HEK293 (cell line): ENCODE measurements around the gene BIN1.
A peak's percentile ranks its signal among the peaks of the same experiment; 100 is the strongest.

Source experiments
- CTCF ChIA-PET: fragments of 350-600 bp; formaldehyde crosslinking; extraction: SDS; loops from one replicate; lab custom pipeline; 2021; ENCODE audit warnings: antibody characterized with exemption; lab: Yijun Ruan, JAX
- POLR2A ChIA-PET: fragments of 300-600 bp; formaldehyde crosslinking; extraction: SDS; loops from one replicate; lab custom pipeline; 2020; ENCODE audit warnings: antibody characterized with exemption, inconsistent platforms; lab: Yijun Ruan, JAX
- H3K27ac ChIP-seq: fragments of 200-500 bp; sonication (Bioruptor generic); 2 replicates; pipeline ENCODE4 v1.5.1; 2014; ENCODE audit warnings: low read depth, low read length, control low read depth, inconsistent platforms; ENCODE audit errors: extremely low read depth
- H3K36me3 ChIP-seq, 2 experiments: fragments of 200-500 bp in 1 of 2; sonication (Bioruptor generic) in 1 of 2; 1 replicate in 1 of 2; 2 replicates in 1 of 2; pipeline ENCODE4 v1.5.1; 2014 to 2017; ENCODE audit warnings: inconsistent platforms in 2 of 2, low read length in 2 of 2; ENCODE audit not compliant: control insufficient read depth in 2 of 2, insufficient read depth in 1 of 2
- H3K4me1 ChIP-seq: fragments of 200-500 bp; sonication (Bioruptor generic); 2 replicates; pipeline ENCODE4 v1.5.1; 2014; ENCODE audit warnings: mild to moderate bottlenecking, low read length, inconsistent platforms; ENCODE audit not compliant: control insufficient read depth, insufficient read depth
- H3K4me3 ChIP-seq: 2 replicates; pipeline ENCODE4 v1.5.1; 2011; ENCODE audit warnings: low read depth, mild to moderate bottlenecking, control low read depth, low read length, moderate library complexity
- H3K9me3 ChIP-seq: fragments of 200-500 bp; sonication (Bioruptor generic); 2 replicates; pipeline ENCODE4 v1.5.1; 2014; ENCODE audit warnings: low read depth, low read length, inconsistent platforms; ENCODE audit not compliant: control insufficient read depth, insufficient read depth
- EGR2 ChIP-seq: fragments of 450-650 bp; formaldehyde crosslinking; IDR thresholded peaks from 2 replicates; pipeline ENCODE4 v1.5.1; 2016; ENCODE audit warnings: low read depth, missing biosample characterization, missing genetic modification characterization
- KLF1 ChIP-seq: fragments of 450-650 bp; formaldehyde crosslinking; IDR thresholded peaks from 2 replicates; pipeline ENCODE4 v1.5.1; 2016; ENCODE audit warnings: missing biosample characterization, missing genetic modification characterization
- TRIM28 ChIP-seq: IDR thresholded peaks from 2 replicates; pipeline ENCODE4 v1.6.1; 2011; ENCODE audit warnings: low read length, control low read depth, borderline replicate concordance
- YY2 ChIP-seq: fragments of 450-650 bp; formaldehyde crosslinking; IDR thresholded peaks from 2 replicates; pipeline ENCODE4 v1.5.1; 2016; ENCODE audit warnings: missing biosample characterization, missing genetic modification characterization
- ZEB2 ChIP-seq: fragments of 450-650 bp; formaldehyde crosslinking; IDR thresholded peaks from 2 replicates; pipeline ENCODE4 v1.5.1; 2016; ENCODE audit warnings: missing biosample characterization, missing genetic modification characterization
- ZFHX2 ChIP-seq: fragments of 450-650 bp; formaldehyde crosslinking; conservative IDR thresholded peaks from 2 replicates; pipeline ENCODE4 v1.5.1; 2016; ENCODE audit warnings: missing biosample characterization, missing genetic modification characterization
- ZFP3 ChIP-seq: fragments of 450-650 bp; formaldehyde crosslinking; IDR thresholded peaks from 2 replicates; pipeline ENCODE4 v1.5.1; 2016; ENCODE audit warnings: low read depth, missing biosample characterization, missing genetic modification characterization
- ZNF138 ChIP-seq: fragments of 450-650 bp; formaldehyde crosslinking; IDR thresholded peaks from 2 replicates; pipeline ENCODE4 v1.5.1; 2016; ENCODE audit warnings: missing biosample characterization, missing genetic modification characterization, borderline replicate concordance
- ZNF148 ChIP-seq: fragments of 450-650 bp; formaldehyde crosslinking; IDR thresholded peaks from 2 replicates; pipeline ENCODE4 v1.5.0; 2017; ENCODE audit warnings: missing biosample characterization, missing genetic modification characterization, borderline replicate concordance
- ZNF157 ChIP-seq: fragments of 450-650 bp; formaldehyde crosslinking; IDR thresholded peaks from 2 replicates; pipeline ENCODE4 v1.5.1; 2016; ENCODE audit warnings: missing biosample characterization, missing genetic modification characterization
- ZNF16 ChIP-seq: fragments of 450-650 bp; formaldehyde crosslinking; IDR thresholded peaks from 2 replicates; pipeline ENCODE4 v1.5.1; 2016; ENCODE audit warnings: low read depth, missing biosample characterization, missing genetic modification characterization
- ZNF391 ChIP-seq: fragments of 450-650 bp; formaldehyde crosslinking; IDR thresholded peaks from 2 replicates; pipeline ENCODE4 v1.5.1; 2016; ENCODE audit warnings: low read depth, missing biosample characterization, missing genetic modification characterization, borderline replicate concordance
- ZNF518A ChIP-seq: fragments of 450-650 bp; formaldehyde crosslinking; conservative IDR thresholded peaks from 2 replicates; pipeline ENCODE4 v1.5.1; 2016; ENCODE audit warnings: low read depth, missing biosample characterization, missing genetic modification characterization
- ZNF529 ChIP-seq: fragments of 450-650 bp; formaldehyde crosslinking; IDR thresholded peaks from 2 replicates; pipeline ENCODE4 v1.5.1; 2017; ENCODE audit warnings: missing genetic modification characterization, missing biosample characterization; ENCODE audit not compliant: insufficient replicate concordance
- ZNF571 ChIP-seq: fragments of 450-650 bp; formaldehyde crosslinking; IDR thresholded peaks from 2 replicates; pipeline ENCODE4 v1.5.0; 2017; ENCODE audit warnings: missing biosample characterization, missing genetic modification characterization
- ZNF701 ChIP-seq: fragments of 450-650 bp; formaldehyde crosslinking; IDR thresholded peaks from 2 replicates; pipeline ENCODE4 v1.5.1; 2016; ENCODE audit warnings: missing biosample characterization, missing genetic modification characterization
- ZNF791 ChIP-seq: fragments of 450-650 bp; formaldehyde crosslinking; IDR thresholded peaks from 2 replicates; pipeline ENCODE4 v1.5.1; 2016; ENCODE audit warnings: missing biosample characterization, missing genetic modification characterization
- ZSCAN23 ChIP-seq: fragments of 450-650 bp; formaldehyde crosslinking; IDR thresholded peaks from 2 replicates; pipeline ENCODE4 v1.5.1; 2016; ENCODE audit warnings: missing biosample characterization, missing genetic modification characterization

BIN1 gene

GRCh38 chr2:127081826-127082633 lies 24.9 kb downstream of the BIN1 start:
- Histone ChIP-seq H3K9me3 (no peaks in the 10 kb centered on the region), H3K27ac (no peak overlapping the region), H3K36me3 (no peaks in the 10 kb centered on the region), H3K4me3 (no peak overlapping the region), H3K4me1 (no peaks in the 10 kb centered on the region)
- CTCF ChIA-PET, result no interaction called here
- no peak for TF ChIP-seq KLF1
- TF ChIP-seq ZNF701 (tag by site-specific recombination), result no peak
- TF ChIP-seq ZSCAN23 (tag by site-specific recombination), result no peak
- TF ChIP-seq ZNF157, result no peak
- no peak for TF ChIP-seq ZNF391
- 0 out of 2 replicates have a peak, but pooled peaks have one; percentile 17 for TF ChIP-seq EGR2 (tag by site-specific recombination)
- TF ChIP-seq ZNF791 (tag by site-specific recombination), result no peak
- peak; percentile 41 for TF ChIP-seq ZFHX2 (tag by site-specific recombination)
- TF ChIP-seq ZNF529 (tag by site-specific recombination), result no peak
- TF ChIP-seq ZNF16 (tag by site-specific recombination), result no peak
- POLR2A ChIA-PET, result no interaction called here

- no peaks in the 10 kb centered on the region for H3K9me3 ChIP-seq
- no peaks in the 10 kb centered on the region for H3K36me3 ChIP-seq
- H3K4me1 ChIP-seq, result no peaks in the 10 kb centered on the region
- ChIA-PET POLR2A (no interaction called here), CTCF (interaction anchor here (2.9 kb wide), 1 partner anchor 14 kb away, joined by 12 read pairs; no protein-coding TSS in a partner anchor)
- no peak overlapping the region for H3K27ac ChIP-seq
- TF ChIP-seq TRIM28 (no peak), ZFHX2 (tag by site-specific recombination) (peak; percentile 27; the same call in 1 of the 2 replicates)
- H3K4me3 ChIP-seq, result no peak overlapping the region
Measured at GRCh38 chr2:127080938-127081755, 25.8 kb downstream of the BIN1 start.

- no peaks in the 10 kb centered on the region for H3K4me1 ChIP-seq
- ChIA-PET POLR2A (no interaction called here), CTCF (interaction anchor here (0.6 to 2.9 kb wide), 2 partner anchors 13 kb away, joined by 3 to 12 read pairs; no protein-coding TSS in a partner anchor)
- no peak overlapping the region for H3K27ac ChIP-seq
- H3K4me3 ChIP-seq, result no peak overlapping the region
- peak; percentile 79 for TF ChIP-seq ZFP3
- no peak for TF ChIP-seq ZNF148 (tag by site-specific recombination)
- no peak for TF ChIP-seq ZNF138 (tag by site-specific recombination)
- TF ChIP-seq ZEB2 (tag by site-specific recombination), result no peak
- TF ChIP-seq ZNF518A, result no peak
- TF ChIP-seq ZNF571 (tag by site-specific recombination), result no peak
- TF ChIP-seq YY2 (tag by site-specific recombination), result no peak
- no peaks in the 10 kb centered on the region for H3K36me3 ChIP-seq
- no peaks in the 10 kb centered on the region for H3K9me3 ChIP-seq
Measured at GRCh38 chr2:127080226-127080937, 26.6 kb downstream of the BIN1 start.
